ENCODE data around the gene CALML3. TPM values are rescaled to one million over a fixed set of nuclear protein-coding genes. Genes with fewer than 3 reads are reported as not detected.

CALML3 gene
- total RNA-seq, 1 donor from 2014 or later = not detected

- intact Hi-C loops (cut with micrococcal nuclease) = no loop called here
These were observed 776 bp upstream of the CALML3 start for GRCh38 chr10:5523796-5524574.

- intact Hi-C loops (cut with micrococcal nuclease) = no loop called here
These were observed 990 bp downstream of the CALML3 start for GRCh38 chr10:5525561-5526341.

- intact Hi-C loops (cut with micrococcal nuclease) = no loop called here
These were observed 2.0 kb downstream of the CALML3 start for GRCh38 chr10:5526691-5527331.

GRCh38 chr10:5527332-5528200 is 2.8 kb downstream of the CALML3 start:
- intact Hi-C loops (cut with micrococcal nuclease) = no loop called here

- intact Hi-C loops (cut with micrococcal nuclease) = no loop called here
These were observed 4.4 kb downstream of the CALML3 start for GRCh38 chr10:5528989-5529701.

GRCh38 chr10:5529702-5530411 is 5.1 kb downstream of the CALML3 start:
- intact Hi-C loops (cut with micrococcal nuclease) = no loop called here

- intact Hi-C loops (cut with micrococcal nuclease) = no loop called here
These were observed 5.6 kb downstream of the CALML3 start for GRCh38 chr10:5530412-5530806.

GRCh38 chr10:5530846-5531557 is 6.2 kb downstream of the CALML3 start:
- intact Hi-C loops (cut with micrococcal nuclease) = no loop called here

GRCh38 chr10:5531558-5532306 is 7.0 kb downstream of the CALML3 start:
- intact Hi-C loops (cut with micrococcal nuclease) = no loop called here

- intact Hi-C loops (cut with micrococcal nuclease) = no loop called here
These were observed 7.5 kb downstream of the CALML3 start for GRCh38 chr10:5532307-5532605.

- intact Hi-C loops (cut with micrococcal nuclease) = no loop called here
These were observed 7.9 kb downstream of the CALML3 start for GRCh38 chr10:5532618-5533097.

GRCh38 chr10:5533098-5533731 is 8.5 kb downstream of the CALML3 start:
- intact Hi-C loops (cut with micrococcal nuclease) = no loop called here

- intact Hi-C loops (cut with micrococcal nuclease) = no loop called here
These were observed 9.5 kb downstream of the CALML3 start for GRCh38 chr10:5534051-5534821.

GRCh38 chr10:5534880-5535856 is 10.4 kb downstream of the CALML3 start:
- intact Hi-C loops (cut with micrococcal nuclease) = no loop called here

- intact Hi-C loops (cut with micrococcal nuclease) = no loop called here
These were observed 11.8 kb downstream of the CALML3 start for GRCh38 chr10:5536486-5537081.

GRCh38 chr10:5537684-5538083 is 12.9 kb downstream of the CALML3 start:
- intact Hi-C loops (cut with micrococcal nuclease) = no loop called here
